Glutamatergic neuron (in vitro differentiated cells): ENCODE data around the gene NFIA. TPM values are rescaled to one million over a fixed set of nuclear protein-coding genes. Genes with fewer than 3 reads are reported as not detected.
"Not testable (repeated sequence)": the region's sequence is repeated elsewhere in the genome, so short reads cannot be mapped to it uniquely, and the experiment has no call there.

Experiments
- DNase-seq: peaks from one replicate; pipeline ENCODE4 v3.0.0; 2022
- H3K27ac Mint-ChIP-seq: one replicate; pipeline ENCODE4 v1.8.0; 2020; ENCODE audit warnings: mild to moderate bottlenecking, mixed read lengths, inconsistent platforms; ENCODE audit not compliant: unreplicated experiment
- H3K27me3 Mint-ChIP-seq: one replicate; pipeline ENCODE4 v1.8.0; 2020; ENCODE audit warnings: mild to moderate bottlenecking, moderate library complexity, mixed read lengths, inconsistent platforms; ENCODE audit not compliant: unreplicated experiment
- H3K36me3 Mint-ChIP-seq: one replicate; pipeline ENCODE4 v1.8.0; 2020; ENCODE audit warnings: mild to moderate bottlenecking, mixed read lengths, inconsistent platforms; ENCODE audit not compliant: unreplicated experiment
- H3K4me1 Mint-ChIP-seq: one replicate; pipeline ENCODE4 v1.8.0; 2020; ENCODE audit warnings: mild to moderate bottlenecking, low read depth, mixed read lengths, inconsistent platforms; ENCODE audit not compliant: unreplicated experiment
- H3K4me3 Mint-ChIP-seq: one replicate; pipeline ENCODE4 v1.8.0; 2020; ENCODE audit warnings: mild to moderate bottlenecking, mixed read lengths, inconsistent platforms; ENCODE audit not compliant: unreplicated experiment
- H3K9me3 Mint-ChIP-seq: one replicate; pipeline ENCODE4 v1.8.0; 2020; ENCODE audit warnings: mild to moderate bottlenecking, moderate library complexity, mixed read lengths, inconsistent platforms; ENCODE audit not compliant: unreplicated experiment
- total RNA-seq: library from RNA; stranded (reverse); fragmentation: NEBNext Ultra II Directional; extraction: Animal tissue kit (Norgen Biotek cat#: 25700); gene quantifications from one replicate; pipeline ENCODE4 v1.2.1, GENCODE V29; 2021; ENCODE audit not compliant: unreplicated experiment
- TF ChIP-seq, protein P1 (sequence below): fragments of 200-600 bp; sonication (generic); IDR thresholded peaks from one replicate; pipeline ENCODE4 v1.5.0; 2021; ENCODE audit not compliant: partially characterized antibody, unreplicated experiment

The NFIA gene
- total RNA-seq, 1 donor from 2014 or later = 16.4 TPM

DNA sequence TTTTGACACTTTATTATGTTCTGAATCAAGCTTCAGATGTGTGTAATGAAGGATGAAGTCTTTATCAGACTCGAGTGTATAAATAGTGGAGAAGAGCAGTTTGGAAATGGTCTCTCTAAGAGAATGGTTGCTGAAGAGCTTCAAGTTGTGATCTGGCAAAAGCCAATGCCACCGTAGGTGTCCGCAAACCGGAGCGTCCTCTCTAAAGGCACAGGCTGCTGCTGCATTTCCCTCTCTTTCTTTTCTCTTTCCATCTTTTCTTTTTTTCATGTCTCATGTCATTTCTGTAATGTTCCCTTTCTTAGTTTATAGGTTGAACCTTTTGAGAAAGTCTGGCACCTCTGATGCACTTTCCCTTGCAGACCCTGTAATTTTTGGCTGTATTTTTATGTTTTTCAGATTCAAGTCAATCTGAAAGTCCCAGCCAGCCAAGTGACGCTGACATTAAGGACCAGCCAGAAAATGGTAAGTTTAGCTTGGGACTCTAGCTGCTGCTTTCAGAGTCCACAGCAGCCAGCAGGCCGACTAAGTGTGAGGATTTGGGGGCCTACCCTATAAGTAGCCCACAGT lies 194.8 kb downstream of the NFIA start:
- TF ChIP-seq, protein P1, sequence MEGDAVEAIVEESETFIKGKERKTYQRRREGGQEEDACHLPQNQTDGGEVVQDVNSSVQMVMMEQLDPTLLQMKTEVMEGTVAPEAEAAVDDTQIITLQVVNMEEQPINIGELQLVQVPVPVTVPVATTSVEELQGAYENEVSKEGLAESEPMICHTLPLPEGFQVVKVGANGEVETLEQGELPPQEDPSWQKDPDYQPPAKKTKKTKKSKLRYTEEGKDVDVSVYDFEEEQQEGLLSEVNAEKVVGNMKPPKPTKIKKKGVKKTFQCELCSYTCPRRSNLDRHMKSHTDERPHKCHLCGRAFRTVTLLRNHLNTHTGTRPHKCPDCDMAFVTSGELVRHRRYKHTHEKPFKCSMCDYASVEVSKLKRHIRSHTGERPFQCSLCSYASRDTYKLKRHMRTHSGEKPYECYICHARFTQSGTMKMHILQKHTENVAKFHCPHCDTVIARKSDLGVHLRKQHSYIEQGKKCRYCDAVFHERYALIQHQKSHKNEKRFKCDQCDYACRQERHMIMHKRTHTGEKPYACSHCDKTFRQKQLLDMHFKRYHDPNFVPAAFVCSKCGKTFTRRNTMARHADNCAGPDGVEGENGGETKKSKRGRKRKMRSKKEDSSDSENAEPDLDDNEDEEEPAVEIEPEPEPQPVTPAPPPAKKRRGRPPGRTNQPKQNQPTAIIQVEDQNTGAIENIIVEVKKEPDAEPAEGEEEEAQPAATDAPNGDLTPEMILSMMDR = no peak
- H3K27ac Mint-ChIP-seq = peak overlapping the region; percentile 12
- no peaks in the 10 kb centered on the region for H3K27me3 Mint-ChIP-seq
- peaks cover 41% of the 10 kb centered on the region for H3K4me1 Mint-ChIP-seq
- no peak for DNase-seq
- no peaks in the 10 kb centered on the region for H3K36me3 Mint-ChIP-seq
- no peak overlapping the region for H3K4me3 Mint-ChIP-seq
- no peaks in the 10 kb centered on the region for H3K9me3 Mint-ChIP-seq

DNA sequence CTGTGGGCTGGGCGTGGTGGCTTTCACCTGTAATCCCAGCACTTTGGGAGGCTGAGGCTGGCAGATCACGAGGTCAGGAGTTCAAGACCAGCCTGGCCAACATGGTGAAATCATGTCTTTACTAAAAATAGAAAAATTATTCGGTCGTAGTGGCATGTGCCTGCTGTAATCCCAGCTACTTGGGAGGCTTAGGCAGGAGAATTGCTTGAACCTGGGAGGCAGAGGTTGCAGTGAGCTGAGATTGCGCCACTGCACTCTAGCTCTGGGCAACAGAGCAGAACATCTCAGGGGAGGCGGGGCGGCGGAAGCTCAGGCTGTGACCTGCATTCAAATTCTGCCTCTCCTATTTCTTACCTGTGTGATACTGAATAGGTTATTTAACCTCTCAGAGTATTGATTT lies 196.1 kb downstream of the NFIA start:
- not testable (repeated sequence) for H3K4me3 Mint-ChIP-seq, H3K36me3 Mint-ChIP-seq, DNase-seq, H3K9me3 Mint-ChIP-seq, H3K27me3 Mint-ChIP-seq
- H3K27ac Mint-ChIP-seq = peak overlapping the region; percentile 39
- H3K4me1 Mint-ChIP-seq = peaks cover 45% of the 10 kb centered on the region

DNA sequence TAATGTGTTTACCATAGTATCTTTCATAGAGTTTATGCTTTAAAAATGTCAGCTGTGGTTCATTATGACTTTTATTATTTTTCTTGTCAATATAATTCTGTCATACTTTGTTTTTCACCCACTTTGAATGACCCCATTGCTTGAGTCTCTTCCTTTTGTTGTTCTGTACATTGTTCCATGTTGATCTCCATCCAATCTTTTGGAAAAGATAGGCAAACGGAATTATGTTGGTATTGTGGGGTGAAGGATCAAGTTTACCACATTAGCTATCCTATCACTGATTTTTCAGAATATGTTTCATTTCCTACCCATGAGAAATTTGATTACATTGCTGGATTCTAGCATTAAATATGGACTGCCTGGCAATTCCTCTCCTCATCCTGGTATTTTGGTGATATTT lies 196.6 kb downstream of the NFIA start:
- Mint-ChIP-seq H3K4me1 (peaks cover 44% of the 10 kb centered on the region), H3K4me3 (no peak overlapping the region)
- TF ChIP-seq, protein P1 = no peak

DNA sequence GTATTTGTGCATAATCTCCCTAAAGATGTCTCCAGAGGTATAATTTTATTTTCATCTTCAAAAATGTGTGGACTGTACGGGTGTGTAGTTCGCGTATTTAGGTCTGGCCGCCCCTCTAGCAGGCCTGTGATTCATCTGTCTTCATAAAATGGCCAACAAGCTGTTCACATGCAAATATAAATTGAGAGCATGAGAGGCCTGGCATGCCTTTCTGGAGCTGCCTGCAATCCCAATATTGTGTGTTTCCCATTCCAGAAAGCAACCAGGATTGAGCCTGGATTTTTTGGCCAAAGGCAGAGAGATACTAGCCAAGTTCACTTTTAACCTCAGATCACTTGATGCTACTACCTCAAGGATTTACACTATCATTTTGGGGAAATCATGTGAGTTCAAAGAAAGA lies 197.2 kb downstream of the NFIA start:
- peaks cover 44% of the 10 kb centered on the region for H3K4me1 Mint-ChIP-seq
- no peak for DNase-seq
- H3K27me3 Mint-ChIP-seq = no peaks in the 10 kb centered on the region
- peak overlapping the region; percentile 7 for H3K27ac Mint-ChIP-seq
- no peak overlapping the region for H3K4me3 Mint-ChIP-seq
- no peaks in the 10 kb centered on the region for H3K36me3 Mint-ChIP-seq
- peaks cover 1% of the 10 kb centered on the region for H3K9me3 Mint-ChIP-seq
- TF ChIP-seq, protein P1 = no peak

More for the DNA sequence above, 196.6 kb downstream of the NFIA start:
- Mint-ChIP-seq H3K27me3 (no peaks in the 10 kb centered on the region), H3K36me3 (no peaks in the 10 kb centered on the region), H3K27ac (no peak overlapping the region), H3K9me3 (peaks cover 1% of the 10 kb centered on the region)
- no peak for DNase-seq

DNA sequence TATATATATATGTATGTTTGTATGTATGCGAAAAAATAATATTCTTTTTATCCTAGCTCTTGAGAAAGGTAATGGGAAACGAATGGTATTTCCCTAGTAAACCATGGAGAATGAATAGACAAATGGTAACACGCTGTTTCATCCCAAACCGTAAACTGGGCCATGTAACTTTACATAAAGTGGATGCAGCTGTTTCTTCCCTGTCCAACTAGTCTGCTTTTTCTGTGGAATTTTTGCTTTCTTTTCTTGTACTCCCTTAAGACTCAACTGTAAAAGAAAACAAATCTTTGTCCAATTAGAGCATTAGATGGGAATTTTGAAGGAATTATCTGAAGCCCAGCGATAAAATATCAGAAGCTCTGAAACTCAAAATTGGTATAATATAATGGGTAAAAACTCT lies 198.1 kb downstream of the NFIA start:
- TF ChIP-seq, protein P1 = no peak

More for the DNA sequence above, 198.1 kb downstream of the NFIA start:
- no peak for DNase-seq
- H3K27ac Mint-ChIP-seq = no peak overlapping the region
- H3K4me1 Mint-ChIP-seq = peaks cover 46% of the 10 kb centered on the region
- no peak overlapping the region for H3K4me3 Mint-ChIP-seq
- no peaks in the 10 kb centered on the region for H3K27me3 Mint-ChIP-seq
- H3K9me3 Mint-ChIP-seq = peaks cover 1% of the 10 kb centered on the region
- no peaks in the 10 kb centered on the region for H3K36me3 Mint-ChIP-seq
